Glutamatergic neuron (in vitro differentiated cells): ENCODE measurements around the gene AUTS2. TPM values are rescaled to one million over a fixed set of nuclear protein-coding genes. Genes with fewer than 3 reads are reported as not detected.

ENCODE experiments used
- DNase-seq: peaks from one replicate; pipeline ENCODE4 v3.0.0; 2022
- H3K27ac Mint-ChIP-seq: one replicate; pipeline ENCODE4 v1.8.0; 2020; ENCODE audit warnings: mild to moderate bottlenecking, mixed read lengths, inconsistent platforms; ENCODE audit not compliant: unreplicated experiment
- H3K27me3 Mint-ChIP-seq: one replicate; pipeline ENCODE4 v1.8.0; 2020; ENCODE audit warnings: mild to moderate bottlenecking, moderate library complexity, mixed read lengths, inconsistent platforms; ENCODE audit not compliant: unreplicated experiment
- H3K36me3 Mint-ChIP-seq: one replicate; pipeline ENCODE4 v1.8.0; 2020; ENCODE audit warnings: mild to moderate bottlenecking, mixed read lengths, inconsistent platforms; ENCODE audit not compliant: unreplicated experiment
- H3K4me1 Mint-ChIP-seq: one replicate; pipeline ENCODE4 v1.8.0; 2020; ENCODE audit warnings: mild to moderate bottlenecking, low read depth, mixed read lengths, inconsistent platforms; ENCODE audit not compliant: unreplicated experiment
- H3K4me3 Mint-ChIP-seq: one replicate; pipeline ENCODE4 v1.8.0; 2020; ENCODE audit warnings: mild to moderate bottlenecking, mixed read lengths, inconsistent platforms; ENCODE audit not compliant: unreplicated experiment
- H3K9me3 Mint-ChIP-seq: one replicate; pipeline ENCODE4 v1.8.0; 2020; ENCODE audit warnings: mild to moderate bottlenecking, moderate library complexity, mixed read lengths, inconsistent platforms; ENCODE audit not compliant: unreplicated experiment
- CTCF ChIP-seq: fragments of 200-600 bp; sonication (generic); IDR thresholded peaks from one replicate; pipeline ENCODE4 v1.5.0; 2021; ENCODE audit not compliant: partially characterized antibody, unreplicated experiment
- total RNA-seq: library from RNA; stranded (reverse); fragmentation: NEBNext Ultra II Directional; extraction: Animal tissue kit (Norgen Biotek cat#: 25700); gene quantifications from one replicate; pipeline ENCODE4 v1.2.1, GENCODE V29; 2021; ENCODE audit not compliant: unreplicated experiment

The AUTS2 gene
- total RNA-seq, 1 donor from 2014 or later: 300 TPM

- Mint-ChIP-seq H3K4me3 (no peak overlapping the region), H3K36me3 (no peaks in the 10 kb centered on the region), H3K9me3 (peaks cover 2% of the 10 kb centered on the region), H3K27me3 (peaks cover 3% of the 10 kb centered on the region), H3K27ac (no peak overlapping the region), H3K4me1 (peaks cover 28% of the 10 kb centered on the region)
- no peak for DNase-seq
- no peak for TF ChIP-seq CTCF
Observed at GRCh38 chr7:70408477-70408876, 810.2 kb downstream of the AUTS2 start.

GRCh38 chr7:70408891-70409290, 810.6 kb downstream of the AUTS2 start:
- H3K4me1 Mint-ChIP-seq: peaks cover 28% of the 10 kb centered on the region
- H3K27ac Mint-ChIP-seq: no peak overlapping the region
- H3K9me3 Mint-ChIP-seq: peaks cover 2% of the 10 kb centered on the region
- TF ChIP-seq CTCF: no peak
- DNase-seq: no peak
- peaks cover 1% of the 10 kb centered on the region for H3K27me3 Mint-ChIP-seq
- no peaks in the 10 kb centered on the region for H3K36me3 Mint-ChIP-seq
- H3K4me3 Mint-ChIP-seq: no peak overlapping the region

GRCh38 chr7:70410134-70410750, 812.0 kb downstream of the AUTS2 start:
- no peaks in the 10 kb centered on the region for H3K36me3 Mint-ChIP-seq
- H3K9me3 Mint-ChIP-seq: peaks cover 6% of the 10 kb centered on the region
- no peak overlapping the region for H3K27ac Mint-ChIP-seq
- H3K27me3 Mint-ChIP-seq: peaks cover 1% of the 10 kb centered on the region
- peaks cover 33% of the 10 kb centered on the region for H3K4me1 Mint-ChIP-seq
- no peak for TF ChIP-seq CTCF
- no peak overlapping the region for H3K4me3 Mint-ChIP-seq
- no peak for DNase-seq

DNA sequence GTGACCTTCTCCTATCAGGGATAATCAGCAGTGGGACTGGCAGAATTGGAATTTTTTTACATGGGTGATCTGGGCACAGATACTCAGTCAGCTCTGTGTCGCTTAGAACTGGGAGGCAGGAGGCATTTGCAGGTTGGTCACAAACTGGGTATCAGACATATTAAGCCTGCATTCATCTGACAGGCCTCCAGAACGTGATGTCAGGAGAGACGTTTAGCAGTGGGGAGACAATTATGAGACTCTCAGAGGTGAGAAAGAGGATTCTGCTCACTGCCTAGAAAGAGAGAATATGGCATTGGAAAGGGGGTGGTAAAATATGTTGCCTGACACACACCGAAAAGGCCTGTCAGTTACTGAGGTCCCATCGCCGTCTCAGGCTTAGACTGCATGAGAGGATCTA, 816.1 kb downstream of the AUTS2 start:
- Mint-ChIP-seq H3K27ac (peak overlapping the region; percentile 3), H3K4me1 (peaks cover 44% of the 10 kb centered on the region), H3K27me3 (peaks cover 11% of the 10 kb centered on the region), H3K4me3 (no peak overlapping the region), H3K9me3 (peaks cover 20% of the 10 kb centered on the region), H3K36me3 (no peaks in the 10 kb centered on the region)
- no peak for DNase-seq
- TF ChIP-seq CTCF: no peak

DNA sequence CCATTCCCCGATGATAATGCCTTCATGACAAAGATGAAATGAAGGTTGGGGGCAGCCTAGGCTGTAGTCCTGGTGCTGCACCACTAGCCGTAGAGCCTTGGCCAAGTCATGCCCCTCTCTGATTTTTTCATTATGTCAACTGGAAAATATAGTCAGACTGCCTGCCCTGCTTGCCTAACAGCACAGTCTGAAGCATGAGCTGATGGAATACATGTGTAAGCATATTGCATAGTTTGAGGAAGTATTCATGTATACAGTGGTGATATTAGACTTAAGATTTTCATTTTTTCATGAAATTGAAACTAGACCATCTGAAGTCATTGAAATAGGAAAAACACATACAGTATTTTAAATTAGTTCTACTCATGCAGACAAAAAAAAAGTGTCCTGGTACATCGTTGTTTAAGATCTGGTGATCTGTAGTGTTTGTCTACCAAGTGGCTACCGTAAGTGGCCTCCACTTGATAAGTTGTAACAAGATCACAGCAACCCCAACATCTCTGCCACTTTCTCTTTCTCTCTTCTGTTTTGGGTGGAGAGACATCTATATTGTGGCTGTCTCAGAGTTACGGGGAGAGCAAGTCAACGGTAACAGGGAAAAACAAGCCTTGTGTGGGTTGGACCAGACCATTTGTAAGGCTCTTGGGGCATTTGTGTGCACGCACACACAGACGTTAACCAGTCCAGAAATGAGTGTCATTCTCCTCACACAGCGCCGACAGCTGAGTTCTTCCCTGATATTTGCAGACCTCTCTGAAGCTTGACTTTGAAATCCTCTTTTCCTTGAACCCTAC, 817.1 kb downstream of the AUTS2 start:
- peak overlapping the region; percentile 98 for H3K27ac Mint-ChIP-seq
- peaks cover 54% of the 10 kb centered on the region for H3K4me1 Mint-ChIP-seq
- peak overlapping the region; percentile 77 for H3K4me3 Mint-ChIP-seq
- H3K9me3 Mint-ChIP-seq: peaks cover 19% of the 10 kb centered on the region
- H3K36me3 Mint-ChIP-seq: no peaks in the 10 kb centered on the region
- no peak for TF ChIP-seq CTCF
- no peak for DNase-seq
- peaks cover 11% of the 10 kb centered on the region for H3K27me3 Mint-ChIP-seq
